ENCODE results near the gene OTUD3.

DNA sequence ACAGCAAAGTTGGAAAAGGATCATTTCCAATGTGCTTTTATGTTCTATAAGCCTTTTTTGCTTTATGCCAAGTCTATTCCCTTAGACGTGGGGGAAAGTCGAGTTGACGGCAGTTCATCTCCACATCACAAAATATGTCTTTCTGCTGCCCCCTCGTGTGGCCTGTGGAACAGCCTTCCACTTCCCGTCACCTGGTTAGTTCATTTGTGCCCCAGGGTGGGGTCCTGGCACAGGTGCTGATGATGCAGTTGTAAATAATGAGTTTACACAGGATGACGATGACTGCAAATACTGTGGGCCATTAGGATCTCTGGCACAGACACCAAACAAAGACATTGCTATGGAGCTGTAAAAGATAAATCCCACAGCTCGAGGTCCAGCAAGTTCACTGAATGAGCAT lies 10.0 kb upstream of the OTUD3 start:
- TF ChIP-seq, protein P1, sequence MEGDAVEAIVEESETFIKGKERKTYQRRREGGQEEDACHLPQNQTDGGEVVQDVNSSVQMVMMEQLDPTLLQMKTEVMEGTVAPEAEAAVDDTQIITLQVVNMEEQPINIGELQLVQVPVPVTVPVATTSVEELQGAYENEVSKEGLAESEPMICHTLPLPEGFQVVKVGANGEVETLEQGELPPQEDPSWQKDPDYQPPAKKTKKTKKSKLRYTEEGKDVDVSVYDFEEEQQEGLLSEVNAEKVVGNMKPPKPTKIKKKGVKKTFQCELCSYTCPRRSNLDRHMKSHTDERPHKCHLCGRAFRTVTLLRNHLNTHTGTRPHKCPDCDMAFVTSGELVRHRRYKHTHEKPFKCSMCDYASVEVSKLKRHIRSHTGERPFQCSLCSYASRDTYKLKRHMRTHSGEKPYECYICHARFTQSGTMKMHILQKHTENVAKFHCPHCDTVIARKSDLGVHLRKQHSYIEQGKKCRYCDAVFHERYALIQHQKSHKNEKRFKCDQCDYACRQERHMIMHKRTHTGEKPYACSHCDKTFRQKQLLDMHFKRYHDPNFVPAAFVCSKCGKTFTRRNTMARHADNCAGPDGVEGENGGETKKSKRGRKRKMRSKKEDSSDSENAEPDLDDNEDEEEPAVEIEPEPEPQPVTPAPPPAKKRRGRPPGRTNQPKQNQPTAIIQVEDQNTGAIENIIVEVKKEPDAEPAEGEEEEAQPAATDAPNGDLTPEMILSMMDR (IDR thresholded peaks at IDR 0.05; ENCODE audit: insufficient read depth, low read length, poor library complexity, severe bottlenecking): no peak
- no peak for TF ChIP-seq EZH2phosphoT487 (conservative IDR thresholded peaks at IDR 0.05; ENCODE audit: low read length)
